AG04449 (cell line): Measurements from ENCODE around the gene TMEM163.
"Not testable (repeated sequence)": the region's sequence is repeated elsewhere in the genome, so short reads cannot be mapped to it uniquely, and the experiment has no call there.

Experiments used
- CTCF ChIA-PET: fragments of 350-600 bp; formaldehyde crosslinking; extraction: SDS; loops from one replicate; lab custom pipeline; 2021; ENCODE audit warnings: antibody characterized with exemption; lab: Yijun Ruan, JAX
- POLR2A ChIA-PET: fragments of 400-600, 350-600 bp; formaldehyde crosslinking; extraction: SDS; loops from one replicate; lab custom pipeline; 2020; ENCODE audit warnings: antibody characterized with exemption, inconsistent platforms; lab: Yijun Ruan, JAX
- DNase-seq: peaks from one replicate; pipeline ENCODE4 v3.0.0-alpha.2; 2010; ENCODE audit warnings: low read depth, low spot score
- H3K4me3 ChIP-seq: 2 replicates; pipeline ENCODE4 v1.5.1; 2011; ENCODE audit warnings: low read depth, mild to moderate bottlenecking, control low read depth, low read length
- TF ChIP-seq, protein P1 (sequence below): IDR thresholded peaks from one replicate; pipeline ENCODE4 v1.5.1; 2011; ENCODE audit warnings: mild to moderate bottlenecking, moderate library complexity, low read length, control low read depth, inconsistent platforms; ENCODE audit not compliant: insufficient read depth; ENCODE audit errors: missing control alignments

TMEM163 gene

DNA sequence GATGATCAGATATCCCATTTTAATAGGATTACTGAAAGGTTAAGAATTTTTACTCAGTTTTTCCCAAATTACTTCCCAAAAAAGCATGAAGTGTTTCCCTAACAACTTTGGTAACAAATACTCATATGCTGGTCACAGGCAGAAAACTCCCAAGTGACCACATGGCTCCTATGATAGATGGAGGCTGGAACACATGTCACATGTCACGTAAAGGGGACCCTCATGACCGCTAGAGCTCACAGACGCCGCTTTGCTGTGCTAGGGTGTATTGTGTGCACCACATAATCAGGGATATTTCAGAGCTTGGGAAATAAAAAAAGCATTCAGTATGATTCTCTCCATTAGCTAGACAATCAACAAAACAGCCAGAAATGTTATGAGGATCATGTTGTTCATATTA lies 228.2 kb downstream of the TMEM163 start:
- no peak overlapping the region for H3K4me3 ChIP-seq
- DNase-seq = no peak
- ChIA-PET POLR2A (no interaction called here), CTCF (interaction anchor here (0.7 to 1.6 kb wide), 2 partner anchors 9 to 372 kb away, joined by 3 to 4 read pairs; no protein-coding TSS in a partner anchor)
- TF ChIP-seq, protein P1, sequence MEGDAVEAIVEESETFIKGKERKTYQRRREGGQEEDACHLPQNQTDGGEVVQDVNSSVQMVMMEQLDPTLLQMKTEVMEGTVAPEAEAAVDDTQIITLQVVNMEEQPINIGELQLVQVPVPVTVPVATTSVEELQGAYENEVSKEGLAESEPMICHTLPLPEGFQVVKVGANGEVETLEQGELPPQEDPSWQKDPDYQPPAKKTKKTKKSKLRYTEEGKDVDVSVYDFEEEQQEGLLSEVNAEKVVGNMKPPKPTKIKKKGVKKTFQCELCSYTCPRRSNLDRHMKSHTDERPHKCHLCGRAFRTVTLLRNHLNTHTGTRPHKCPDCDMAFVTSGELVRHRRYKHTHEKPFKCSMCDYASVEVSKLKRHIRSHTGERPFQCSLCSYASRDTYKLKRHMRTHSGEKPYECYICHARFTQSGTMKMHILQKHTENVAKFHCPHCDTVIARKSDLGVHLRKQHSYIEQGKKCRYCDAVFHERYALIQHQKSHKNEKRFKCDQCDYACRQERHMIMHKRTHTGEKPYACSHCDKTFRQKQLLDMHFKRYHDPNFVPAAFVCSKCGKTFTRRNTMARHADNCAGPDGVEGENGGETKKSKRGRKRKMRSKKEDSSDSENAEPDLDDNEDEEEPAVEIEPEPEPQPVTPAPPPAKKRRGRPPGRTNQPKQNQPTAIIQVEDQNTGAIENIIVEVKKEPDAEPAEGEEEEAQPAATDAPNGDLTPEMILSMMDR = no peak

DNA sequence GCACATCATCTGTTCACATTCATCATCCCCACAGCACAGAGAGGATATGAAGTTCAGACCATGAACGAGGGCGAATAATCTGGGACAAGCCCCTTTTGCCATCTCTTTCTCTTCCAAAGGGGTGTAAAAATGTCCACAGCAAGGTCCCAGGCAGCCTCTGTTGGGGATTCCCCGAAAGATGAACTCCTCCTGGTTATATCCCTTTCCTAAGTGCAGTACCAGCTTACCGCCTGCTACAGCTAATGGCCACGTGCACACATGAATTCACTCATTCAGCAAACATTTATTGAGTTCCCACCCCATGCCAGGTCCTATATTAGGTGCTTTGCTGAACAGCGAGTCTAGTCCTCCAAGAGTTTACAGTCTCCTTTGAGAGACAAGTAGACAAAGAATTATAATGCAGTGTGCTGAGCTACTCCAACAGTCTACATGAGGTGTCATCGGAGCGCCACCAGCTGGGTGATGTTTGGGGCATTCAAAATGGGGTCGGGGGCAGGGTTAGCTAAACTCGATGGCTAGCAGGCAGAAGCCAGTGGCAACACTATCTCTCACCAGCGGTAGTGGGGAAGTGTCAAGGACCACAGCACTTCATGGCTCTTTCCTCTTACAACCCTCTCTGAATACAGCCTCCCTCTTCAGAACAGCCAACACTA lies 228.9 kb downstream of the TMEM163 start:
- H3K4me3 ChIP-seq = no peak overlapping the region
- ChIA-PET POLR2A (no interaction called here), CTCF (interaction anchor here (1.6 kb wide), 1 partner anchor 9 kb away, joined by 4 read pairs; no protein-coding TSS in a partner anchor)
- no peak for DNase-seq
- TF ChIP-seq, protein P1 = no peak

DNA sequence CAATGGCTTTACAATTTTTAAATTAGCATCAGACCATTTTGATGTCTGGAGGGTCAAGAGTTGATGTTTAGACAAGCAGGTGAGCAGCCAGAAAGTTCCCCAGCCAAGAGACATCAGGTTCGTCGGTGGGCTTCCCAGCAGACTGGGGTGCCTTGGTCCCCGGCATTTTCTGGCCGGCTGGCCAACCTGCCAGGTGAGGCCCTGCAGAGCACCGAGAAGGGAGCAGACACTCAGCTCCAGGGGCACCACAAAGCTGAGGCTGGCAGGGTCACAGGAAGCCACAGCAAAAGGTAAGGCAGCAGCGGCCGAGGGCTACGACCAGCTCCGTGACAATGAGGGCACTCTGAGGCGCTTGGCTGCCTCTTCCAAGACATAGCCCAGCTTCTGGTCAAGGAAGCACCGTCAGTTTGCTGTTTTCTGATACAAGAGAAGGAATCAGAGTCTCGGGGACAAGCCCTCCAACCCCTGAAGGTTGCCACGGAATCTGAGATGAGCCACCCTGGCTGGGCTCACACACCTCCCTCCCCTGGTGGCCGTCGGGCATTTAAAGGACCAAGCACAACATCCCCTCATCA lies 235.9 kb downstream of the TMEM163 start:
- H3K4me3 ChIP-seq = no peak overlapping the region
- ChIA-PET POLR2A (no interaction called here), CTCF (no interaction called here)

DNA sequence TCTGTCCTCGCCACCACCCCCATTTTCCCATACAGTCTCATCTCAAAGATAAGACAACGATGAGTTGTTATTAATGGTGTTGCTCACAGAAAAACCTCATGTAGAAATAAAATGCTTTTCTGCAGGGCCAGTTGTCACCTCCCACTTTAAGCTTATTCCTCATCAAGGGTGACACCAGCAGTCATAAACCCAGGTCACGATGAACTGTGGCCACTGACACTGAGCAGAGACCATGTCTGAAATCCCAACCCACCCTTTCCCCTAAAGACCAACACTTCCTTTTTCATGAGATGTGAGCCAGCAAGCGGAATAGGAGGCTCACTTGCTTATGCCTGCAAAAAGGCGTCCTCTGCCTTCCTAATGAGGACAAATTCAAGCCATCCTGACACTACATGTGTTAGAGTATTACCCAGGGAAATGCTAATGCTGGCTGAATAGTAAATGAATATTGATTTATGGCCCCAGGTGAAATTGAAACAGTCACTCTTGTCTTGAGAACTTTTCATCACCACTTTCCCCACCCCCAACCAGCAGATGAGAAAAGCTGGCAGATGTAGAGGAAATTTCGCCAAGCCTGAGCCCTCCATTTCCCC lies 236.6 kb downstream of the TMEM163 start:
- no peak overlapping the region for H3K4me3 ChIP-seq
- POLR2A ChIA-PET = no interaction called here
- TF ChIP-seq, protein P1 = no peak
- DNase-seq = no peak
- CTCF ChIA-PET = no interaction called here

More for the DNA sequence above, 235.9 kb downstream of the TMEM163 start:
- no peak for DNase-seq
- TF ChIP-seq, protein P1 = no peak

DNA sequence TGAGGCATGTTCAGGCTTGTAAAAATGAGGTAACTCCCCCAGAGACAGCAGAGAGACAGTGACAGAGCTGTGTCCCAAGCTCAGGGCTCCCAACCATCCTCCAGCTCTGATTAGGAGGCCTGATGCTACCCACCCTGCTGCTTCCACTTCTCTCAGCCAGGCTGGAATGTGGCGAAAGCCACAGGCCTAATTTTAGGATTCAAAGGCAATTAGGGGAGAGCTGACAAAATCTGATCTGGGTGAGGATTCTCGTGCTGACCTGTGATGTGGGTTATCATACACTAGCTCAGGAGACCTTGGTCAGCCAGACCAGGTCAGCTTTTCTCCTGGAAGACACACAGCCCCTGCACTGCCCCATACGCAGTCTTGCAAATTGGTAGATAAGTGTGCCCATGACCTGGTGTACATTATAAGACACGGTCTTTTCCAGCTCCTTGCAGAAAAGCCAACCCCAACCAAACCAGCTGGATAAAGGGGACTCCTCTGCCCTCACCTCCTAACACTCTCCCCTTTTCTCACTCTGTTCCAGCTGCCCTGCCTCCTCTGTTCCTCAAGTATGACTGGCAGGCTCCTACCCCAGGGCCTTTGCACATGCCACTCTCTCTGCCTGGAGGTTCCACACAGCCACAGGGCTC lies 239.0 kb downstream of the TMEM163 start:
- H3K4me3 ChIP-seq = no peak overlapping the region
- ChIA-PET POLR2A (no interaction called here), CTCF (no interaction called here)
- DNase-seq = no peak
- TF ChIP-seq, protein P1 = no peak

DNA sequence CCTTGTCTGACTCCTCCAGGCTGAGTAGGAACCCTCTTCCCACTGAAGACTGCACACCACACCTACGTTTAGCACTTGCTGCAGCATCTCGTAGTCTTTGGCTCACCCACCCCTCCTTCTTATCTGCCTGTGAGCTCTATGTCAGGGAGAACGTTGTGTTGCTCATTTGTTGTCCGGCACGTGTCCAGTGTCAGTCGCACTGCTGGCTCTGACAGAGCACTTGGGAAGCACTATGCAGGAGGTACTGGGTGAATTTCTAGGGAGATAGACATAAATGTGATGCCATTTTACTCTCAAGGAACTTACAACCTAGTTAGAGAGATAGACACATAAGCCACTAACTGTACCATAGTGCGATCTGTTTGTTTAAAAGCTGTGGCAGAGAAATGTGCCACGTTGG lies 241.8 kb downstream of the TMEM163 start:
- CTCF ChIA-PET = interaction anchor here (1.0 to 1.5 kb wide), 2 partner anchors 23 to 26 kb away, joined by 3 read pairs; no protein-coding TSS in a partner anchor
- DNase-seq, POLR2A ChIA-PET, H3K4me3 ChIP-seq: not testable (repeated sequence)
